Caki2 (cell line): ENCODE measurements around the gene EIF4A2. TPM values are rescaled to one million over a fixed set of nuclear protein-coding genes. Genes with fewer than 3 reads are reported as not detected.

ENCODE experiments used
- DNase-seq: peaks from one replicate; pipeline ENCODE4 v3.0.0-alpha.2; 2015; ENCODE audit warnings: low read depth
- in situ Hi-C: cut with HindIII; loops from 2 replicates; pipeline ENCODE4 v1.10.0; 2016; ENCODE audit warnings: low sequenced_read_pairs, low pct_unique_long_range_greater_than_20kb, mixed read lengths
- total RNA-seq: library from RNA; depleted of rRNA; stranded (reverse); fragments of >200 nt; shearing (Covaris generic); gene quantifications from 2 replicates; pipeline ENCODE4 v1.2.3, GENCODE V29; 2014; ENCODE audit warnings: low replicate concordance; rRNA removed

EIF4A2 gene
- 96.9 and 135 TPM in 2 replicates for total RNA-seq

GRCh38 chr3:186783058-186783730 lies at the start of gene EIF4A2:
EIF4A2 (plus strand) TSS chr3:186783577; CDS start chr3:186783611, 34 bp downstream.
- peak; percentile 86 for DNase-seq
- in situ Hi-C loops, result no loop called here

- in situ Hi-C loops, result no loop called here
- no peak for DNase-seq
These were observed 40.6 kb upstream of the EIF4A2 start for GRCh38 chr3:186742618-186743380.

GRCh38 chr3:186743666-186744065 lies 39.7 kb upstream of the EIF4A2 start:
- in situ Hi-C loops, result no loop called here
- no peak for DNase-seq

GRCh38 chr3:186746008-186746407 lies 37.4 kb upstream of the EIF4A2 start:
- peak; percentile 86 for DNase-seq
- in situ Hi-C loops, result no loop called here

- in situ Hi-C loops, result no loop called here
- DNase-seq, result no peak
These were observed 33.1 kb upstream of the EIF4A2 start for GRCh38 chr3:186750316-186750715.

- in situ Hi-C loops, result no loop called here
- no peak for DNase-seq
These were observed 31.9 kb upstream of the EIF4A2 start for GRCh38 chr3:186751480-186751879.

- in situ Hi-C loops, result no loop called here
These were observed 29.4 kb upstream of the EIF4A2 start for GRCh38 chr3:186754006-186754405.

GRCh38 chr3:186754871-186755270 lies 28.5 kb upstream of the EIF4A2 start:
- no peak for DNase-seq
- in situ Hi-C loops, result no loop called here

More at GRCh38 chr3:186754006-186754405, 29.4 kb upstream of the EIF4A2 start:
- DNase-seq, result no peak

GRCh38 chr3:186757214-186757613 lies 26.2 kb upstream of the EIF4A2 start:
- DNase-seq, result no peak
- in situ Hi-C loops, result no loop called here

- in situ Hi-C loops, result no loop called here
These were observed 25.6 kb upstream of the EIF4A2 start for GRCh38 chr3:186757686-186758220.

GRCh38 chr3:186759231-186759930 lies 24.0 kb upstream of the EIF4A2 start:
- no peak for DNase-seq
- in situ Hi-C loops, result no loop called here

More at GRCh38 chr3:186757686-186758220, 25.6 kb upstream of the EIF4A2 start:
- no peak for DNase-seq

- DNase-seq, result peak; percentile 93
- in situ Hi-C loops, result no loop called here
These were observed 23.1 kb upstream of the EIF4A2 start for GRCh38 chr3:186760141-186760833.

GRCh38 chr3:186760897-186761447 lies 22.4 kb upstream of the EIF4A2 start:
- DNase-seq, result no peak
- in situ Hi-C loops, result no loop called here

- in situ Hi-C loops, result no loop called here
- DNase-seq, result no peak
These were observed 11.1 kb upstream of the EIF4A2 start for GRCh38 chr3:186772281-186772694.

- DNase-seq, result no peak
- in situ Hi-C loops, result no loop called here
These were observed 10.5 kb upstream of the EIF4A2 start for GRCh38 chr3:186772701-186773417.

GRCh38 chr3:186775999-186776398 lies 7.4 kb upstream of the EIF4A2 start:
- no peak for DNase-seq
- in situ Hi-C loops, result no loop called here

GRCh38 chr3:186779204-186779603 lies 4.2 kb upstream of the EIF4A2 start:
- in situ Hi-C loops, result no loop called here
- no peak for DNase-seq
